Measurements from ENCODE around the gene PIK3AP1.

The PIK3AP1 gene

GRCh38 chr10:96584474-96584873 lies 135.8 kb downstream of the PIK3AP1 start:
- no peak for TF ChIP-seq CTCF (IDR thresholded peaks at IDR 0.05; ENCODE audit: control insufficient read depth, insufficient read depth, low read depth, low read length, missing control alignments)
- DNase-seq (ENCODE audit: low read depth) = no peak
- H3K4me3 ChIP-seq (ENCODE audit: control insufficient read depth, low read depth, low read length) = no peak overlapping the region

- H3K4me3 ChIP-seq (ENCODE audit: control insufficient read depth, low read depth, low read length) = no peak overlapping the region
- no peak for DNase-seq (ENCODE audit: low read depth)
- TF ChIP-seq CTCF (IDR thresholded peaks at IDR 0.05; ENCODE audit: control insufficient read depth, insufficient read depth, low read depth, low read length, missing control alignments) = no peak
Observed at GRCh38 chr10:96584035-96584434, 136.3 kb downstream of the PIK3AP1 start.

GRCh38 chr10:96579133-96579532 lies 141.2 kb downstream of the PIK3AP1 start:
- TF ChIP-seq CTCF (IDR thresholded peaks at IDR 0.05; ENCODE audit: control insufficient read depth, insufficient read depth, low read depth, low read length, missing control alignments) = no peak
- H3K4me3 ChIP-seq (ENCODE audit: control insufficient read depth, low read depth, low read length) = no peak overlapping the region
- DNase-seq (ENCODE audit: low read depth) = no peak

GRCh38 chr10:96578633-96579032 lies 141.7 kb downstream of the PIK3AP1 start:
- no peak for DNase-seq (ENCODE audit: low read depth)
- no peak overlapping the region for H3K4me3 ChIP-seq (ENCODE audit: control insufficient read depth, low read depth, low read length)
- no peak for TF ChIP-seq CTCF (IDR thresholded peaks at IDR 0.05; ENCODE audit: control insufficient read depth, insufficient read depth, low read depth, low read length, missing control alignments)

- no peak overlapping the region for H3K4me3 ChIP-seq (ENCODE audit: control insufficient read depth, low read depth, low read length)
- no peak for TF ChIP-seq CTCF (IDR thresholded peaks at IDR 0.05; ENCODE audit: control insufficient read depth, insufficient read depth, low read depth, low read length, missing control alignments)
- DNase-seq (ENCODE audit: low read depth) = no peak
Observed at GRCh38 chr10:96578022-96578421, 142.3 kb downstream of the PIK3AP1 start.

GRCh38 chr10:96577069-96577468 lies 143.2 kb downstream of the PIK3AP1 start:
- no peak overlapping the region for H3K4me3 ChIP-seq (ENCODE audit: control insufficient read depth, low read depth, low read length)
- no peak for DNase-seq (ENCODE audit: low read depth)
- TF ChIP-seq CTCF (IDR thresholded peaks at IDR 0.05; ENCODE audit: control insufficient read depth, insufficient read depth, low read depth, low read length, missing control alignments) = no peak
